Mesenchymal stem cell (in vitro differentiated cells and primary cell): ENCODE results near the gene DLX6.

ENCODE experiments used
- DNase-seq: peaks from one replicate; pipeline ENCODE4 v3.0.0-alpha.2; 2013
- H2AFZ ChIP-seq: one replicate; pipeline ENCODE4 v1.6.1; 2013; ENCODE audit warnings: low read depth, mild to moderate bottlenecking, control low read depth, inconsistent platforms, low read length, moderate library complexity
- H2AK5ac ChIP-seq: 2 replicates; pipeline ENCODE4 v1.6.1; 2013; ENCODE audit warnings: low read length, moderate library complexity, mild to moderate bottlenecking, inconsistent platforms; ENCODE audit not compliant: severe bottlenecking
- H2BK120ac ChIP-seq: one replicate; pipeline ENCODE4 v1.6.1; 2013; ENCODE audit warnings: low read depth, mild to moderate bottlenecking, inconsistent platforms, low read length, moderate library complexity
- H2BK12ac ChIP-seq, 2 experiments: one replicate each; pipeline ENCODE4 v1.6.1; 2013; ENCODE audit warnings: inconsistent platforms in 2 of 2, low read length in 2 of 2, mild to moderate bottlenecking in 2 of 2, moderate library complexity in 2 of 2, control low read depth in 1 of 2
- H2BK15ac ChIP-seq: one replicate; pipeline ENCODE4 v1.6.1; 2013; ENCODE audit warnings: mild to moderate bottlenecking, low read depth, inconsistent platforms; ENCODE audit not compliant: poor library complexity, severe bottlenecking
- H2BK5ac ChIP-seq: 2 replicates; pipeline ENCODE4 v1.6.1; 2013; ENCODE audit warnings: low read depth, mild to moderate bottlenecking, low read length, control low read depth, inconsistent platforms; ENCODE audit not compliant: poor library complexity, severe bottlenecking
- H3K14ac ChIP-seq, 2 experiments: one replicate each; pipeline ENCODE4 v1.6.1; 2013; ENCODE audit warnings: inconsistent platforms in 2 of 2, low read length in 2 of 2, control low read depth in 1 of 2, mild to moderate bottlenecking in 1 of 2, moderate library complexity in 1 of 2
- H3K18ac ChIP-seq, 2 experiments: one replicate each; pipeline ENCODE4 v1.6.1; 2013; ENCODE audit warnings: inconsistent platforms in 2 of 2, low read length in 2 of 2, control low read depth in 1 of 2, low read depth in 1 of 2, mild to moderate bottlenecking in 1 of 2
- H3K23ac ChIP-seq, 2 experiments: one replicate each; pipeline ENCODE4 v1.6.1; 2013; ENCODE audit warnings: inconsistent platforms in 2 of 2, low read length in 2 of 2, mild to moderate bottlenecking in 2 of 2, moderate library complexity in 2 of 2, control low read depth in 1 of 2
- H3K27ac ChIP-seq: 2 replicates; pipeline ENCODE4 v1.5.1; 2013; ENCODE audit warnings: mild to moderate bottlenecking, moderate library complexity, low read length, control low read depth, inconsistent platforms; ENCODE audit not compliant: poor library complexity, severe bottlenecking
- H3K27me3 ChIP-seq, 2 experiments: 2 replicates each; pipeline versions ENCODE4 v1.6.1 to v1.7.0; 2013; ENCODE audit warnings: low read length in 2 of 2, mild to moderate bottlenecking in 2 of 2, moderate library complexity in 2 of 2, control low read depth in 1 of 2, inconsistent platforms in 1 of 2; ENCODE audit not compliant: control insufficient read depth in 1 of 2, insufficient read depth in 1 of 2
- H3K36me3 ChIP-seq, 2 experiments: 2 replicates each; pipeline versions ENCODE4 v1.6.1 to v1.7.0; 2013; ENCODE audit warnings: low read length in 2 of 2, control low read depth in 1 of 2, inconsistent platforms in 1 of 2, low read depth in 1 of 2, mild to moderate bottlenecking in 1 of 2; ENCODE audit not compliant: insufficient read depth in 2 of 2, control insufficient read depth in 1 of 2
- H3K4ac ChIP-seq, 2 experiments: one replicate each; pipeline ENCODE4 v1.6.1; 2013; ENCODE audit warnings: inconsistent platforms in 2 of 2, low read length in 2 of 2, mild to moderate bottlenecking in 2 of 2, moderate library complexity in 2 of 2, control low read depth in 1 of 2, low read depth in 1 of 2
- H3K4me1 ChIP-seq: 2 replicates; pipeline ENCODE4 v1.6.1; 2013; ENCODE audit warnings: low read depth, low read length, control low read depth; ENCODE audit not compliant: control insufficient read depth, insufficient read depth
- H3K4me2 ChIP-seq: 2 replicates; pipeline ENCODE4 v1.6.1; 2013; ENCODE audit warnings: low read length, mild to moderate bottlenecking, inconsistent platforms; ENCODE audit not compliant: poor library complexity, severe bottlenecking
- H3K4me3 ChIP-seq, 2 experiments: 2 replicates each; pipeline versions ENCODE4 v1.5.1 to v1.7.0; 2013; ENCODE audit warnings: low read length in 2 of 2, mild to moderate bottlenecking in 2 of 2, control low read depth in 1 of 2, low read depth in 1 of 2; ENCODE audit not compliant: insufficient read depth in 1 of 2
- H3K79me1 ChIP-seq: replicated peaks from 2 replicates; pipeline ENCODE4 v1.6.1; 2013; ENCODE audit warnings: mild to moderate bottlenecking, control low read depth, low read length, inconsistent platforms; ENCODE audit not compliant: poor library complexity, severe bottlenecking
- H3K9ac ChIP-seq: 2 replicates; pipeline ENCODE4 v1.7.0; 2013; ENCODE audit warnings: mild to moderate bottlenecking, low read length, moderate library complexity
- H3K9me3 ChIP-seq: 2 replicates; pipeline ENCODE4 v1.7.0; 2013; ENCODE audit warnings: mild to moderate bottlenecking, low read length; ENCODE audit not compliant: control insufficient read depth
- H4K8ac ChIP-seq: one replicate; pipeline ENCODE4 v1.6.1; 2013; ENCODE audit warnings: inconsistent platforms, mild to moderate bottlenecking, low read length, moderate library complexity
- H4K91ac ChIP-seq: one replicate; pipeline ENCODE4 v1.6.1; 2013; ENCODE audit warnings: mild to moderate bottlenecking, low read length, inconsistent platforms
- WGBS: methylation state at CpG from one replicate; pipeline ENCODE4 v1.1.7; 2013; ENCODE audit warnings: mixed read lengths; 5-methylcytosine and 5-hydroxymethylcytosine counted together

Gene DLX6

GRCh38 chr7:97018791-97019531, 13.6 kb downstream of the DLX6 start:
- DNase-seq, result no peak
- Histone ChIP-seq H2BK120ac (no peak overlapping the region), H3K18ac (no peak overlapping the region), H3K4ac (no peak overlapping the region), H3K4me2 (no peak overlapping the region), H2BK15ac (no peak overlapping the region), H4K8ac (no peak overlapping the region), H2AFZ (no peak overlapping the region), H2AK5ac (no peak overlapping the region), H3K14ac (no peak overlapping the region), H3K9me3 (no peaks in the 10 kb centered on the region), H3K23ac (no peak overlapping the region), H3K36me3 (no peaks in the 10 kb centered on the region), H4K91ac (no peak overlapping the region), H2BK12ac (no peak overlapping the region), H3K79me1 (no peaks in the 10 kb centered on the region), H2BK5ac (no peak overlapping the region), H3K27ac (no peak overlapping the region), H3K4me1 (peaks cover 18% of the 10 kb centered on the region), H3K9ac (no peak overlapping the region), H3K27me3 (peaks cover 98 to 100% of the 10 kb centered on the region in 2 experiments), H3K4me3 (no peak overlapping the region)
- 11% methylated on average over 18 of the region's 19 CpGs for WGBS

GRCh38 chr7:97019710-97020225, 14.4 kb downstream of the DLX6 start:
- WGBS, result 40% methylated on average over 4 of the region's 5 CpGs
- H3K18ac ChIP-seq, result no peak overlapping the region
- no peak overlapping the region for H4K91ac ChIP-seq
- H4K8ac ChIP-seq, result no peak overlapping the region
- H3K27ac ChIP-seq, result no peak overlapping the region
- H2BK120ac ChIP-seq, result no peak overlapping the region
- no peak overlapping the region for H2BK15ac ChIP-seq
- no peaks in the 10 kb centered on the region for H3K79me1 ChIP-seq
- no peak overlapping the region for H2BK5ac ChIP-seq
- H3K4me3 ChIP-seq, result no peak overlapping the region
- no peaks in the 10 kb centered on the region for H3K36me3 ChIP-seq
- no peak overlapping the region for H3K9ac ChIP-seq
- no peak overlapping the region for H3K4ac ChIP-seq
- H3K4me2 ChIP-seq, result no peak overlapping the region
- no peak for DNase-seq
- H3K14ac ChIP-seq, result no peak overlapping the region
- H2AFZ ChIP-seq, result no peak overlapping the region
- H2AK5ac ChIP-seq, result no peak overlapping the region
- H3K9me3 ChIP-seq, result no peaks in the 10 kb centered on the region
- no peak overlapping the region for H2BK12ac ChIP-seq
- peaks cover 24% of the 10 kb centered on the region for H3K4me1 ChIP-seq
- H3K27me3 ChIP-seq, result peaks cover 98 to 100% of the 10 kb centered on the region in 2 experiments
- H3K23ac ChIP-seq, result no peak overlapping the region

- no peak overlapping the region for H3K9ac ChIP-seq
- peaks cover 24% of the 10 kb centered on the region for H3K4me1 ChIP-seq
- no peak overlapping the region for H2AFZ ChIP-seq
- WGBS, result 12% methylated on average over 16 of the region's 17 CpGs
- H2BK5ac ChIP-seq, result no peak overlapping the region
- no peak overlapping the region for H4K91ac ChIP-seq
- H3K36me3 ChIP-seq, result no peaks in the 10 kb centered on the region
- no peak overlapping the region for H3K4me2 ChIP-seq
- H3K4me3 ChIP-seq, result peak overlapping the region in 1 of 2 experiments; percentile 10
- no peak overlapping the region for H3K23ac ChIP-seq
- H3K27ac ChIP-seq, result no peak overlapping the region
- no peak overlapping the region for H3K18ac ChIP-seq
- no peaks in the 10 kb centered on the region for H3K79me1 ChIP-seq
- no peak overlapping the region for H3K4ac ChIP-seq
- no peak overlapping the region for H4K8ac ChIP-seq
- no peak overlapping the region for H2BK120ac ChIP-seq
- H3K14ac ChIP-seq, result no peak overlapping the region
- no peak for DNase-seq
- no peak overlapping the region for H2BK15ac ChIP-seq
- H3K27me3 ChIP-seq, result peaks cover 98 to 100% of the 10 kb centered on the region in 2 experiments
- no peak overlapping the region for H2BK12ac ChIP-seq
- no peaks in the 10 kb centered on the region for H3K9me3 ChIP-seq
- no peak overlapping the region for H2AK5ac ChIP-seq
These were observed 15.2 kb downstream of the DLX6 start for GRCh38 chr7:97020601-97020995.

GRCh38 chr7:97020996-97021746, 15.8 kb downstream of the DLX6 start:
- peaks cover 98 to 100% of the 10 kb centered on the region in 2 experiments for H3K27me3 ChIP-seq
- 3% methylated on average over 39 of the region's 67 CpGs for WGBS
- H3K9ac ChIP-seq, result no peak overlapping the region
- H3K79me1 ChIP-seq, result no peaks in the 10 kb centered on the region
- H2BK15ac ChIP-seq, result no peak overlapping the region
- no peak overlapping the region for H4K8ac ChIP-seq
- peak overlapping the region in 1 of 2 experiments; percentile 10 for H3K4me3 ChIP-seq
- no peaks in the 10 kb centered on the region for H3K9me3 ChIP-seq
- H2BK12ac ChIP-seq, result no peak overlapping the region
- H2BK120ac ChIP-seq, result no peak overlapping the region
- no peak overlapping the region for H3K14ac ChIP-seq
- no peak overlapping the region for H4K91ac ChIP-seq
- peaks cover 25% of the 10 kb centered on the region for H3K4me1 ChIP-seq
- no peaks in the 10 kb centered on the region for H3K36me3 ChIP-seq
- H3K27ac ChIP-seq, result no peak overlapping the region
- no peak overlapping the region for H2AFZ ChIP-seq
- no peak overlapping the region for H3K18ac ChIP-seq
- no peak overlapping the region for H2BK5ac ChIP-seq
- DNase-seq, result no peak
- H3K4me2 ChIP-seq, result peak overlapping the region; percentile 50
- no peak overlapping the region for H3K23ac ChIP-seq
- H3K4ac ChIP-seq, result no peak overlapping the region
- no peak overlapping the region for H2AK5ac ChIP-seq
